ENCODE data around the gene EXOC3L1. TPM values are rescaled to one million over a fixed set of nuclear protein-coding genes. Genes with fewer than 3 reads are reported as not detected.

Gene EXOC3L1
- total RNA-seq, 1 experiment from 2014 or later: 0.61 TPM

- Mint-ChIP-seq H3K27me3 (ENCODE audit: insufficient read depth, unreplicated experiment) (no peaks in the 10 kb centered on the region), H3K9me3 (ENCODE audit: unreplicated experiment) (no peaks in the 10 kb centered on the region), H3K36me3 (ENCODE audit: insufficient read depth, unreplicated experiment) (peaks cover 19% of the 10 kb centered on the region), H3K27ac (ENCODE audit: unreplicated experiment) (no peak overlapping the region), H3K4me1 (ENCODE audit: low read depth, unreplicated experiment) (peaks cover 6% of the 10 kb centered on the region), H3K4me3 (ENCODE audit: unreplicated experiment) (no peak overlapping the region)
- no peaks in the 10 kb centered on the region for H3K27me3 ChIP-seq (replicated peaks; ENCODE audit: control insufficient read depth, insufficient read depth, low read length)
- H3K4me1 ChIP-seq: 0 out of 2 replicates have a peak, but pooled peaks cover 4% of the 10 kb centered on the region
- no peak overlapping the region for H3K4me3 ChIP-seq (ENCODE audit: low read depth, low read length)
- no peak for DNase-seq
- CTCF ChIA-PET: interaction anchor here (0.6 kb wide), 1 partner anchor 36 kb away, joined by 3 read pairs; the partner anchor contains the start of gene ELMO3
- no peaks in the 10 kb centered on the region for H3K9me3 ChIP-seq
- no peaks in the 10 kb centered on the region for H3K36me3 ChIP-seq (ENCODE audit: control insufficient read depth, insufficient read depth, low read length)
- TF ChIP-seq, protein P1, sequence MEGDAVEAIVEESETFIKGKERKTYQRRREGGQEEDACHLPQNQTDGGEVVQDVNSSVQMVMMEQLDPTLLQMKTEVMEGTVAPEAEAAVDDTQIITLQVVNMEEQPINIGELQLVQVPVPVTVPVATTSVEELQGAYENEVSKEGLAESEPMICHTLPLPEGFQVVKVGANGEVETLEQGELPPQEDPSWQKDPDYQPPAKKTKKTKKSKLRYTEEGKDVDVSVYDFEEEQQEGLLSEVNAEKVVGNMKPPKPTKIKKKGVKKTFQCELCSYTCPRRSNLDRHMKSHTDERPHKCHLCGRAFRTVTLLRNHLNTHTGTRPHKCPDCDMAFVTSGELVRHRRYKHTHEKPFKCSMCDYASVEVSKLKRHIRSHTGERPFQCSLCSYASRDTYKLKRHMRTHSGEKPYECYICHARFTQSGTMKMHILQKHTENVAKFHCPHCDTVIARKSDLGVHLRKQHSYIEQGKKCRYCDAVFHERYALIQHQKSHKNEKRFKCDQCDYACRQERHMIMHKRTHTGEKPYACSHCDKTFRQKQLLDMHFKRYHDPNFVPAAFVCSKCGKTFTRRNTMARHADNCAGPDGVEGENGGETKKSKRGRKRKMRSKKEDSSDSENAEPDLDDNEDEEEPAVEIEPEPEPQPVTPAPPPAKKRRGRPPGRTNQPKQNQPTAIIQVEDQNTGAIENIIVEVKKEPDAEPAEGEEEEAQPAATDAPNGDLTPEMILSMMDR (IDR thresholded peaks at IDR 0.05; ENCODE audit: insufficient read depth in 1 of 2, low read depth in 1 of 2, low read length in 1 of 2, severe bottlenecking in 1 of 2, unreplicated experiment in 1 of 2): no peak
- intact Hi-C loops (cut with micrococcal nuclease; ENCODE audit: unreplicated experiment): no loop called here
- BruUV-seq (replicated peaks): no TSS peak
- POLR2A ChIA-PET: interaction anchor here (0.5 to 0.6 kb wide), 2 partner anchors 84 to 284 kb away, joined by 6 to 9 read pairs; no protein-coding TSS in a partner anchor
Measured at GRCh38 chr16:67162506-67163163, 27.3 kb downstream of the EXOC3L1 start.

GRCh38 chr16:67161595-67162058 lies 28.3 kb downstream of the EXOC3L1 start:
- 0 out of 2 replicates have a peak, but pooled peaks cover 4% of the 10 kb centered on the region for H3K4me1 ChIP-seq
- TF ChIP-seq, protein P1 (IDR thresholded peaks at IDR 0.05; ENCODE audit: insufficient read depth in 1 of 2, low read depth in 1 of 2, low read length in 1 of 2, severe bottlenecking in 1 of 2, unreplicated experiment in 1 of 2): no peak
- Mint-ChIP-seq H3K4me3 (ENCODE audit: unreplicated experiment) (peak overlapping the region; percentile 45), H3K27me3 (ENCODE audit: insufficient read depth, unreplicated experiment) (no peaks in the 10 kb centered on the region), H3K36me3 (ENCODE audit: insufficient read depth, unreplicated experiment) (peaks cover 19% of the 10 kb centered on the region), H3K4me1 (ENCODE audit: low read depth, unreplicated experiment) (peaks cover 6% of the 10 kb centered on the region), H3K9me3 (ENCODE audit: unreplicated experiment) (no peaks in the 10 kb centered on the region), H3K27ac (ENCODE audit: unreplicated experiment) (no peak overlapping the region)
- H3K9me3 ChIP-seq: no peaks in the 10 kb centered on the region
- ChIA-PET POLR2A (no interaction called here), CTCF (interaction anchor here (3.6 kb wide), 1 partner anchor 8 kb away, joined by 43 read pairs; the partner anchor contains the start of gene NOL3)
- no peak overlapping the region for H3K4me3 ChIP-seq (ENCODE audit: low read depth, low read length)
- no peak for DNase-seq
- intact Hi-C loops (cut with micrococcal nuclease; ENCODE audit: unreplicated experiment): loop anchor here (1.0 to 2.0 kb wide), 2 partner anchors 9 to 143 kb away; partner anchors contain the start of gene NOL3
- H3K36me3 ChIP-seq (ENCODE audit: control insufficient read depth, insufficient read depth, low read length): no peaks in the 10 kb centered on the region
- H3K27me3 ChIP-seq (replicated peaks; ENCODE audit: control insufficient read depth, insufficient read depth, low read length): no peaks in the 10 kb centered on the region
- no TSS peak for BruUV-seq (replicated peaks)

DNA sequence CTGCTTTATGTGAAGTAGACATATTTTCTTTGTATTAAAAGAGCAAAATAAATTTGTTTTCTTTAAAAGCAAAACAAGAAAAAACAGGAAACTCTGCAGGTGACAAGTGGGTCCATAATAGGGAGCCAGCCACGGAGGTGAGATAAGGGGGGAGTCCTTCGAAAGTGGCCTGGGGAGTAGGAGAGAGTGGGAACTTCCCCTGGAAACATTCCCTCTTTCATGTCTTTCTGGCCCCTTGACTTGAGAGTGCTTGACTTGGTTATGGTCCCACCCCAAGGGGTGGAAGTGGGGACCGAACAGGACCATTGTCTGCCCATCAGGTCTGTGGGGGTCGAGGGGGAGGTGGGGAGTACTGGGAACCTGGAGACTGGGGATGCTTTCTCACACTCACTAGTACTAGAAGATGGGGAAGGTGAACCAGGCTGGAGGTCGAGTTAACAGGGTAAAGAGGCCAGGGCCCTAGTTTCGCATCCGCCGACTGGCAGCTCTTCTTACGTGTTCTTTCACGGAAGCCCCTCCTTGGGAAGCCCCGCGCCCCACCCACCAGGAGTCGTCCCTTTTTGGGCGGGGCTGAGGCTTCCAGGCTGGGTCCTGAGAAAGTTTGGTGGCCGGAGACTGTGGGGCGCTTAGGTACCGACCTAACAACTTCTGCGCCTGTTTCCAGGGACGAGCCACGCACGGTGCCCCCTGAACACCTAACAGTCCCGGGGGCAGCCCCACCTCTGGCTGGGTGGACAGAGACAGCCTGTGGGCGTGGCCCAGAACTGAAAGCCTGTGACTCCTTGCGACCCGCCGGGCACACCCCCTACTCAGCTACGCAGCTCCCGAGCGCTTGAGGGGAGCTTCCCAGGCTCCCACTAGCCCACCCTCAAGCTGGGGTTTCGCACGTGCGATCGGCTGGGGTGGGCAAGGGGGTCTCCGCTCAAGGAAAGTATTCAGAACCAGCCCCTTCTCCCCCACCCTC lies 31.0 kb downstream of the EXOC3L1 start:
- TF ChIP-seq, protein P1 (IDR thresholded peaks at IDR 0.05; ENCODE audit: insufficient read depth in 1 of 2, low read depth in 1 of 2, low read length in 1 of 2, severe bottlenecking in 1 of 2, unreplicated experiment in 1 of 2): no peak
- H3K9me3 ChIP-seq: no peaks in the 10 kb centered on the region
- peak; percentile 62 to 63 for DNase-seq
- TSS peak; percentile 29 for BruUV-seq (replicated peaks)
- Mint-ChIP-seq H3K36me3 (ENCODE audit: insufficient read depth, unreplicated experiment) (peaks cover 13% of the 10 kb centered on the region), H3K4me1 (ENCODE audit: low read depth, unreplicated experiment) (peaks cover 6% of the 10 kb centered on the region), H3K27ac (ENCODE audit: unreplicated experiment) (peak overlapping the region; percentile 31), H3K9me3 (ENCODE audit: unreplicated experiment) (no peaks in the 10 kb centered on the region), H3K27me3 (ENCODE audit: insufficient read depth, unreplicated experiment) (no peaks in the 10 kb centered on the region), H3K4me3 (ENCODE audit: unreplicated experiment) (peak overlapping the region; percentile 86)
- no peaks in the 10 kb centered on the region for H3K36me3 ChIP-seq (ENCODE audit: control insufficient read depth, insufficient read depth, low read length)
- H3K27me3 ChIP-seq (replicated peaks; ENCODE audit: control insufficient read depth, insufficient read depth, low read length): no peaks in the 10 kb centered on the region
- ChIA-PET CTCF (interaction anchor here (0.6 to 3.6 kb wide), 8 partner anchors 8 to 407 kb away, joined by 3 to 43 read pairs (median 6); partner anchors contain the start of genes B3GNT9 and NOL3), POLR2A (interaction anchor here (0.6 to 2.3 kb wide), 4 partner anchors 12 to 213 kb away, joined by 3 to 13 read pairs (median 3); partner anchors contain the start of gene NOL3)
- peaks cover 4% of the 10 kb centered on the region; the same call in 1 of the 2 replicates for H3K4me1 ChIP-seq
- H3K4me3 ChIP-seq (ENCODE audit: low read depth, low read length): peak overlapping the region; percentile 94
- intact Hi-C loops (cut with micrococcal nuclease; ENCODE audit: unreplicated experiment): loop anchor here (2.0 kb wide), 1 partner anchor 212 kb away; no protein-coding TSS in a partner anchor

All from Caco-2 (cell line).